K562 (cell line): ENCODE data around the gene SLC41A3. TPM values are rescaled to one million over a fixed set of nuclear protein-coding genes. Genes with fewer than 3 reads are reported as not detected.

ENCODE experiments used
- ATAC-seq: fragments of 200-7000 bp; cut with Tn5 transposase; 3 replicates; pipeline ENCODE4 v1.9.1; 2020; ENCODE audit warnings: moderate library complexity
- BruUV-seq: library from RNA; stranded (reverse); fragments of 400-500 nt; replicated peaks from 2 replicates; lab custom pipeline; 2021; lab: Mats Ljungman, UMichigan
- CTCF ChIA-PET: fragments of 300-600 bp; formaldehyde crosslinking; extraction: SDS; loops from one replicate; lab custom pipeline; 2021; ENCODE audit warnings: low intra/inter-chr PET ratio; lab: Yijun Ruan, JAX
- POLR2A ChIA-PET: fragments of 300-600, 350-650 bp; sonication (Branson Sonifier 250); formaldehyde crosslinking; extraction: SDS; loops from one replicate; lab custom pipeline; 2021; ENCODE audit warnings: antibody characterized with exemption, inconsistent platforms; lab: Yijun Ruan, JAX
- DNase-seq, 4 experiments: peaks; one replicate each; pipeline versions ENCODE4 v3.0.0 to v3.0.0-alpha.2; 2011 to 2018; ENCODE audit warnings: low spot score in 3 of 4, mixed read lengths in 3 of 4; ENCODE audit errors: extremely low read depth in 1 of 4
- FAIRE-seq: peaks from 2 replicates; lab custom pipeline; 2011; peaks lifted over from hg19 to GRCh38; lab: Jason Lieb, UNC
- H2AFZ ChIP-seq: 2 replicates; pipeline ENCODE4 v1.6.0; 2011; ENCODE audit warnings: low read depth, low read length, control low read depth, inconsistent platforms
- H3K27ac ChIP-seq: fragments of 200-600 bp; 3 replicates; pipeline ENCODE4 v1.8.0; 2011; ENCODE audit warnings: low read depth, mild to moderate bottlenecking, control low read depth, inconsistent platforms, low read length, moderate library complexity, mixed read lengths; ENCODE audit errors: extremely low read depth
- H3K27me3 ChIP-seq, 2 experiments: fragments of 300-600 bp in 1 of 2; 2 replicates in 1 of 2; 3 replicates in 1 of 2; pipeline versions ENCODE4 v1.6.0 to v1.8.0; 2011; ENCODE audit warnings: inconsistent platforms in 2 of 2, low read length in 2 of 2, mild to moderate bottlenecking in 1 of 2, mixed read lengths in 1 of 2, moderate library complexity in 1 of 2; ENCODE audit not compliant: control insufficient read depth in 2 of 2, insufficient read depth in 2 of 2
- H3K36me3 ChIP-seq: fragments of 300-600 bp; 3 replicates; pipeline ENCODE4 v1.8.0; 2011; ENCODE audit warnings: mild to moderate bottlenecking, low read length, inconsistent platforms; ENCODE audit not compliant: control insufficient read depth, insufficient read depth
- H3K4me1 ChIP-seq, 2 experiments: fragments of 200-600 bp in 1 of 2; replicated peaks in 1 of 2; 2 replicates in 1 of 2; 3 replicates in 1 of 2; pipeline versions ENCODE4 v1.5.1 to v1.8.0; 2011; ENCODE audit warnings: inconsistent platforms in 2 of 2, low read length in 2 of 2, mild to moderate bottlenecking in 1 of 2, mixed read lengths in 1 of 2, moderate library complexity in 1 of 2; ENCODE audit not compliant: control insufficient read depth in 2 of 2, insufficient read depth in 2 of 2
- H3K4me2 ChIP-seq: 2 replicates; pipeline ENCODE4 v1.6.1; 2011; ENCODE audit warnings: low read length, control low read depth, inconsistent platforms, mixed read lengths; ENCODE audit not compliant: insufficient read depth
- H3K4me3 ChIP-seq: fragments of 200-600 bp; sonication (generic), shearing (Covaris generic); 2 replicates; pipeline ENCODE4 v1.5.1; 2016; ENCODE audit warnings: control low read depth, inconsistent platforms
- H3K79me2 ChIP-seq: fragments of 200-600 bp; 3 replicates; pipeline ENCODE4 v1.8.0; 2011; ENCODE audit warnings: low read length, inconsistent platforms; ENCODE audit not compliant: control insufficient read depth, insufficient read depth
- H3K9ac ChIP-seq, 2 experiments: 2 replicates each; pipeline versions ENCODE4 v1.6.0 to v1.6.1; 2011; ENCODE audit warnings: low read depth in 2 of 2, low read length in 2 of 2, control low read depth in 1 of 2, inconsistent platforms in 1 of 2, mild to moderate bottlenecking in 1 of 2, mixed read lengths in 1 of 2; ENCODE audit not compliant: insufficient read depth in 1 of 2
- H3K9me1 ChIP-seq: one replicate; pipeline ENCODE4 v1.6.0; 2011; ENCODE audit warnings: inconsistent platforms, mild to moderate bottlenecking, low read length, moderate library complexity; ENCODE audit not compliant: control insufficient read depth, insufficient read depth
- H3K9me3 ChIP-seq: replicated peaks from 2 replicates; pipeline ENCODE4 v1.5.1; 2011; ENCODE audit warnings: low read depth, low read length, inconsistent platforms; ENCODE audit not compliant: control insufficient read depth, insufficient read depth
- H4K20me1 ChIP-seq: replicated peaks from 2 replicates; pipeline ENCODE4 v1.6.1; 2011; ENCODE audit warnings: low read length, inconsistent platforms, mixed read lengths; ENCODE audit not compliant: control insufficient read depth, insufficient read depth
- BCOR ChIP-seq: fragments of 450-650 bp; IDR thresholded peaks from 2 replicates; pipeline ENCODE4 v1.6.1; 2016
- ETS1 ChIP-seq: conservative IDR thresholded peaks from 2 replicates; pipeline ENCODE4 v1.6.1; 2011; ENCODE audit warnings: low read depth, mild to moderate bottlenecking, low read length; ENCODE audit not compliant: control insufficient read depth
- GATAD2A ChIP-seq: fragments of 450-650 bp; IDR thresholded peaks from 2 replicates; pipeline ENCODE4 v1.6.1; 2017
- PREB ChIP-seq: sonication (generic); formaldehyde crosslinking; IDR thresholded peaks from 2 replicates; pipeline ENCODE4 v1.8.1; 2023; ENCODE audit warnings: mild to moderate bottlenecking, missing genetic modification reagents
- ZNF280A ChIP-seq: fragments of 450-650 bp; IDR thresholded peaks from 2 replicates; pipeline ENCODE4 v1.6.1; 2018; ENCODE audit warnings: mild to moderate bottlenecking, low read depth; ENCODE audit not compliant: partially characterized antibody
- ZNF512 ChIP-seq: IDR thresholded peaks from 2 replicates; pipeline ENCODE4 v1.6.1; 2016; ENCODE audit warnings: missing genetic modification characterization, missing compliant biosample characterization
- ZNF785 ChIP-seq: fragments of 250-450 bp; sonication (Bioruptor Pico); IDR thresholded peaks from 2 replicates; pipeline ENCODE4 v1.4.0; 2020; ENCODE audit warnings: mild to moderate bottlenecking
- WGBS: fragments of 100-300 bp; shearing (Covaris generic); methylation state at CpG from one replicate; pipeline ENCODE4 v1.1.6; 2016; ENCODE audit warnings: low coverage, mixed read lengths; ENCODE audit not compliant: insufficient coverage; ENCODE audit errors: missing lambda C conversion rate; 5-methylcytosine and 5-hydroxymethylcytosine counted together
- in situ Hi-C: fragments of 300-500 bp; cut with MboI; formaldehyde crosslinking; loops from 4 replicates; pipeline ENCODE4 v1.15.0; 2018; ENCODE audit warnings: inconsistent platforms, mixed read lengths
- intact Hi-C: fragments of 100-400 bp; cut with micrococcal nuclease; formaldehyde crosslinking; loops from 2 replicates; pipeline ENCODE4 v1.14.2; 2022
- polyA plus RNA-seq, 8 experiments: library from polyadenylated mRNA; depleted of rRNA in 4 of 8; stranded (reverse) in 5 of 8; unstranded in 3 of 8; fragments of >200 nt; fragmentation: Nextera tagmentation in 2 of 8; fragmentation: Illumina TruSeq in 1 of 8; extraction: Ambion mirVana in 2 of 8; extraction: Trizol in 1 of 8; gene quantifications; 2 replicates each; pipeline versions ENCODE4 v1.2.1 to v1.2.3, GENCODE V29; 2011 to 2014; ENCODE audit warnings: inconsistent platforms in 1 of 8, missing spikeins in 1 of 8
- total RNA-seq, 7 experiments: library from RNA; depleted of rRNA in 6 of 7; stranded (reverse); fragments of >200 nt in 6 of 7; fragmentation: Illumina TruSeq in 2 of 7; extraction: Trizol in 2 of 7; gene quantifications; 2 replicates each; pipeline versions ENCODE4 v1.2.1 to v1.2.3, GENCODE V29; 2011 to 2021; ENCODE audit warnings: low replicate concordance in 1 of 7

Gene SLC41A3
- total and polyA plus RNA-seq, 9 of the 15 experiments (the other 6 are each of a cell fraction or from before 2014, with no cell fraction given) = 4.1 to 20.7 (median 11.2) TPM

- TF ChIP-seq BCOR = no peak
- TF ChIP-seq, all 486 proteins: peak for 0
These were observed 34.7 kb upstream of the SLC41A3 start (continued) for GRCh38 chr3:126118591-126118990.

- no peak for ATAC-seq
- BruUV-seq = no TSS peak
- Histone ChIP-seq H3K9ac (no peak overlapping the region), H3K79me2 (no peaks in the 10 kb centered on the region), H3K9me1 (no peaks in the 10 kb centered on the region), H3K27ac (no peak overlapping the region), H3K9me3 (no peaks in the 10 kb centered on the region), H3K4me1 (no peaks in the 10 kb centered on the region), H3K27me3 (peaks cover 2 to 16% of the 10 kb centered on the region in 2 experiments; a peak in 3 of 5 replicates), H3K4me3 (no peak overlapping the region), H3K36me3 (no peaks in the 10 kb centered on the region), H4K20me1 (no peaks in the 10 kb centered on the region), H3K4me2 (no peak overlapping the region), H2AFZ (no peak overlapping the region)
- TF ChIP-seq ZNF785 (no peak), PREB (CRISPR knock-in tag) (no peak), GATAD2A (no peak)
- no peak for FAIRE-seq
- ChIA-PET CTCF (no interaction called here), POLR2A (no interaction called here)
- intact Hi-C loops (no loop called here), in situ Hi-C loops (no loop called here)
- 8% methylated on average over 5 of the region's 9 CpGs for WGBS
- DNase-seq = no peak
These were observed 33.9 kb upstream of the SLC41A3 start for GRCh38 chr3:126117786-126118185.

- DNase-seq (no peak), FAIRE-seq (no peak), ATAC-seq (no peak)
- ChIA-PET CTCF (no interaction called here), POLR2A (no interaction called here)
- H3K4me1 ChIP-seq = no peaks in the 10 kb centered on the region
- no peak overlapping the region for H2AFZ ChIP-seq
- no peak overlapping the region for H3K27ac ChIP-seq
- no peaks in the 10 kb centered on the region for H3K9me1 ChIP-seq
- peaks cover 2 to 18% of the 10 kb centered on the region in 2 experiments; a peak in 3 of 5 replicates for H3K27me3 ChIP-seq
- in situ Hi-C loops = no loop called here
- no TSS peak for BruUV-seq
- H3K9me3 ChIP-seq = no peaks in the 10 kb centered on the region
- no peak overlapping the region for H3K4me2 ChIP-seq
- no peak overlapping the region for H3K9ac ChIP-seq
- H3K79me2 ChIP-seq = no peaks in the 10 kb centered on the region
- no peaks in the 10 kb centered on the region for H3K36me3 ChIP-seq
- H4K20me1 ChIP-seq = no peaks in the 10 kb centered on the region
- intact Hi-C loops = no loop called here
- no peak overlapping the region for H3K4me3 ChIP-seq
- WGBS = 14% methylated on average over 3 of the region's 3 CpGs
- no peak for TF ChIP-seq ZNF512 (tag)
- no peak for TF ChIP-seq ZNF280A
- no peak for TF ChIP-seq ETS1
These were observed 33.3 kb upstream of the SLC41A3 start for GRCh38 chr3:126117212-126117611.
